H1 (cell line): ENCODE measurements around the gene C2orf78. TPM values are rescaled to one million over a fixed set of nuclear protein-coding genes. Genes with fewer than 3 reads are reported as not detected.

Experiments
- CTCF ChIA-PET: fragments of 300-600 bp; sonication (Branson Sonifier 250); formaldehyde crosslinking; loops from one replicate; lab custom pipeline; 2021; ENCODE audit not compliant: partially characterized antibody; lab: Charles Lee
- POLR2A ChIA-PET: fragments of 300-600 bp; sonication (Branson Sonifier 250); formaldehyde crosslinking; loops from one replicate; lab custom pipeline; 2021; ENCODE audit warnings: inconsistent platforms; ENCODE audit not compliant: partially characterized antibody; lab: Charles Lee
- DNase-seq, 2 experiments: peaks; one replicate each; pipeline versions ENCODE4 v3.0.0 to v3.0.0-alpha.2; 2010 to 2022; ENCODE audit warnings: low spot score in 2 of 2, low read depth in 1 of 2, mixed read lengths in 1 of 2
- FAIRE-seq: peaks from 2 replicates; lab custom pipeline; 2011; peaks lifted over from hg19 to GRCh38; lab: Jason Lieb, UNC
- H2AFZ ChIP-seq: 2 replicates; pipeline ENCODE4 v1.8.1; 2012; ENCODE audit warnings: low read length, inconsistent platforms
- H2AK5ac ChIP-seq: 2 replicates; pipeline ENCODE4 v1.6.1; 2013; ENCODE audit warnings: low read depth, low read length
- H2BK120ac ChIP-seq: replicated peaks from 2 replicates; pipeline ENCODE3; 2013; ENCODE audit warnings: low read depth, low read length, inconsistent platforms
- H2BK12ac ChIP-seq: 2 replicates; pipeline ENCODE4 v1.6.1; 2013; ENCODE audit warnings: low read depth, low read length
- H2BK15ac ChIP-seq: 2 replicates; pipeline ENCODE4 v1.6.1; 2013; ENCODE audit warnings: low read length
- H2BK20ac ChIP-seq: 2 replicates; pipeline ENCODE4 v1.6.1; 2013; ENCODE audit warnings: low read length
- H2BK5ac ChIP-seq: 2 replicates; pipeline ENCODE4 v1.6.1; 2013; ENCODE audit warnings: low read depth, low read length
- H3K14ac ChIP-seq: 2 replicates; pipeline ENCODE4 v1.6.1; 2013; ENCODE audit warnings: inconsistent platforms; ENCODE audit not compliant: insufficient read length
- H3K18ac ChIP-seq: 2 replicates; pipeline ENCODE4 v1.6.1; 2013; ENCODE audit warnings: low read length; ENCODE audit errors: extremely low read depth
- H3K23ac ChIP-seq: 2 replicates; pipeline ENCODE4 v1.6.1; 2013; ENCODE audit warnings: inconsistent platforms; ENCODE audit not compliant: insufficient read length
- H3K23me2 ChIP-seq: 2 replicates; pipeline ENCODE4 v1.6.1; 2013; ENCODE audit warnings: low read depth, low read length
- H3K27ac ChIP-seq: 2 replicates; pipeline ENCODE4 v1.6.1; 2011; ENCODE audit warnings: low read depth, low read length, inconsistent platforms
- H3K27me3 ChIP-seq, 4 experiments: replicated peaks in 1 of 4; 1 replicate in 1 of 4; 2 replicates in 3 of 4; pipeline versions ENCODE4 v1.6.1 to v1.8.1; 2011 to 2013; ENCODE audit warnings: low read length in 3 of 4, mild to moderate bottlenecking in 3 of 4, inconsistent platforms in 2 of 4, mixed read lengths in 2 of 4, moderate library complexity in 1 of 4; ENCODE audit not compliant: control insufficient read depth in 3 of 4, insufficient read depth in 3 of 4; ENCODE audit errors: extremely low read depth in 1 of 4
- H3K36me3 ChIP-seq, 4 experiments: 2 replicates each; pipeline versions ENCODE4 v1.6.1 to v1.8.1; 2011 to 2013; ENCODE audit warnings: mild to moderate bottlenecking in 4 of 4, low read length in 3 of 4, moderate library complexity in 2 of 4, control low read depth in 1 of 4, inconsistent platforms in 1 of 4; ENCODE audit not compliant: insufficient read depth in 4 of 4, control insufficient read depth in 2 of 4
- H3K4ac ChIP-seq: replicated peaks from 2 replicates; pipeline ENCODE3; 2013; ENCODE audit warnings: low read length, low read depth, mixed read lengths, inconsistent platforms; ENCODE audit not compliant: insufficient read length
- H3K4me1 ChIP-seq, 4 experiments: replicated peaks in 1 of 4; 1 replicate in 1 of 4; 2 replicates in 3 of 4; pipeline versions ENCODE4 v1.6.1 to v1.8.1; 2011 to 2013; ENCODE audit warnings: low read length in 3 of 4, inconsistent platforms in 2 of 4, mixed read lengths in 1 of 4; ENCODE audit not compliant: insufficient read depth in 4 of 4, control insufficient read depth in 3 of 4
- H3K4me2 ChIP-seq, 2 experiments: 2 replicates each; pipeline versions ENCODE4 v1.6.1 to v1.8.1; 2011 to 2013; ENCODE audit warnings: low read depth in 2 of 2, low read length in 2 of 2, control low read depth in 1 of 2, inconsistent platforms in 1 of 2, mild to moderate bottlenecking in 1 of 2; ENCODE audit not compliant: insufficient read depth in 1 of 2
- H3K4me3 ChIP-seq, 4 experiments: fragments of 200-600, 300-600 bp in 1 of 4; sonication (generic), shearing (Covaris generic), sonication (Bioruptor Twin) in 1 of 4; 2 replicates each; pipeline versions ENCODE4 v1.5.1 to v1.8.1; 2011 to 2016; ENCODE audit warnings: low read length in 4 of 4, low read depth in 3 of 4, control low read depth in 2 of 4, inconsistent platforms in 2 of 4, mild to moderate bottlenecking in 2 of 4, mixed read lengths in 1 of 4, moderate library complexity in 1 of 4; ENCODE audit not compliant: insufficient read depth in 2 of 4; ENCODE audit errors: extremely low read depth in 1 of 4
- H3K56ac ChIP-seq: replicated peaks from 2 replicates; pipeline ENCODE3; 2013; ENCODE audit warnings: low read depth, mild to moderate bottlenecking, mixed read lengths, low read length, inconsistent platforms; ENCODE audit not compliant: insufficient read length
- H3K79me1 ChIP-seq: 2 replicates; pipeline ENCODE4 v1.6.1; 2013; ENCODE audit warnings: low read depth, low read length, control low read depth
- H3K79me2 ChIP-seq, 2 experiments: 2 replicates each; pipeline versions ENCODE4 v1.6.1 to v1.8.1; 2012 to 2013; ENCODE audit warnings: low read length in 2 of 2, mild to moderate bottlenecking in 2 of 2, inconsistent platforms in 1 of 2; ENCODE audit not compliant: insufficient read depth in 2 of 2, control insufficient read depth in 1 of 2
- H3K9ac ChIP-seq, 4 experiments: replicated peaks in 1 of 4; 1 replicate in 1 of 4; 2 replicates in 3 of 4; pipeline versions ENCODE4 v1.6.1 to v1.8.1; 2011 to 2013; ENCODE audit warnings: low read depth in 3 of 4, low read length in 3 of 4, control low read depth in 2 of 4, mild to moderate bottlenecking in 2 of 4, moderate library complexity in 2 of 4, inconsistent platforms in 1 of 4; ENCODE audit errors: extremely low read depth in 1 of 4
- H3K9me3 ChIP-seq, 2 experiments: 2 replicates each; pipeline versions ENCODE4 v1.6.1 to v1.8.1; 2012 to 2013; ENCODE audit warnings: mild to moderate bottlenecking in 2 of 2, moderate library complexity in 2 of 2, control low read depth in 1 of 2, inconsistent platforms in 1 of 2, low read depth in 1 of 2, low read length in 1 of 2, mixed read lengths in 1 of 2; ENCODE audit not compliant: insufficient read depth in 2 of 2
- H4K20me1 ChIP-seq, 2 experiments: replicated peaks in 1 of 2; 2 replicates each; pipeline versions ENCODE3 to v1.8.1; 2011 to 2013; ENCODE audit warnings: inconsistent platforms in 2 of 2, low read length in 2 of 2, mild to moderate bottlenecking in 1 of 2; ENCODE audit not compliant: insufficient read depth in 2 of 2, control insufficient read depth in 1 of 2
- H4K5ac ChIP-seq: 2 replicates; pipeline ENCODE4 v1.6.1; 2013; ENCODE audit warnings: low read length, low read depth, mixed read lengths, inconsistent platforms; ENCODE audit not compliant: insufficient read length
- H4K8ac ChIP-seq: 2 replicates; pipeline ENCODE4 v1.8.0; 2013; ENCODE audit warnings: mild to moderate bottlenecking, moderate library complexity, low read length, inconsistent platforms; ENCODE audit not compliant: insufficient read depth; ENCODE audit errors: extremely low read depth
- H4K91ac ChIP-seq: replicated peaks from 2 replicates; pipeline ENCODE3; 2013; ENCODE audit warnings: low read length, mixed read lengths, inconsistent platforms; ENCODE audit not compliant: insufficient read length
- BRCA1 ChIP-seq: IDR thresholded peaks from 2 replicates; pipeline ENCODE4 v1.6.1; 2012; ENCODE audit warnings: low read depth, low read length, improper control_type of control experiment
- CTBP2 ChIP-seq: IDR thresholded peaks from 2 replicates; pipeline ENCODE4 v1.7.0; 2011; ENCODE audit warnings: borderline replicate concordance, mild to moderate bottlenecking, moderate library complexity, mixed read lengths, low read length; ENCODE audit not compliant: insufficient read depth, insufficient read length
- JUND ChIP-seq: IDR thresholded peaks from 2 replicates; pipeline ENCODE4 v1.6.1; 2011; ENCODE audit warnings: mild to moderate bottlenecking, improper control_type of control experiment, low read length
- NANOG ChIP-seq: IDR thresholded peaks from 2 replicates; pipeline ENCODE4 v1.6.1; 2011; ENCODE audit warnings: low read length, low read depth, mild to moderate bottlenecking, inconsistent platforms; ENCODE audit not compliant: insufficient read depth, poor library complexity, severe bottlenecking
- RAD21 ChIP-seq, 2 experiments: IDR thresholded peaks in 1 of 2; conservative IDR thresholded peaks in 1 of 2; 2 replicates each; pipeline ENCODE4 v1.6.1; 2011; ENCODE audit warnings: low read depth in 2 of 2, low read length in 2 of 2, improper control_type of control experiment in 1 of 2, inconsistent platforms in 1 of 2, mild to moderate bottlenecking in 1 of 2, moderate library complexity in 1 of 2
- SIRT6 ChIP-seq: IDR thresholded peaks from one replicate; pipeline ENCODE4 v1.7.1; 2012; ENCODE audit warnings: low read length, inconsistent platforms
- SP2 ChIP-seq: IDR thresholded peaks from 2 replicates; pipeline ENCODE4 v1.6.1; 2012; ENCODE audit warnings: mild to moderate bottlenecking, low read length, inconsistent platforms
- WGBS, 2 experiments: shearing (Covaris generic) in 1 of 2; methylation state at CpG; one replicate each; pipeline versions ENCODE4 v1.1.6 to v1.1.7; 2013 to 2015; ENCODE audit warnings: low lambda C conversion rate in 2 of 2, mixed read lengths in 2 of 2, inconsistent platforms in 1 of 2, low coverage in 1 of 2, missing lambda C conversion rate in 1 of 2; ENCODE audit not compliant: insufficient replicate concordance in 2 of 2, insufficient coverage in 1 of 2, insufficient read length in 1 of 2; ENCODE audit errors: extremely low coverage in 1 of 2, missing lambda C conversion rate in 1 of 2; 5-methylcytosine and 5-hydroxymethylcytosine counted together
- polyA plus RNA-seq, 7 experiments: library from polyadenylated mRNA; depleted of rRNA in 3 of 7; stranded (reverse) in 5 of 7; unstranded in 2 of 7; fragments of >200 nt in 5 of 7; fragments of 200-250 nt in 2 of 7; gene quantifications; 1 replicate in 5 of 7; 2 replicates in 1 of 7; 4 replicates in 1 of 7; pipeline versions ENCODE4 v1.2.1 to v1.2.3, GENCODE V29; 2011 to 2013; ENCODE audit warnings: missing spikeins in 2 of 7, mixed read lengths in 2 of 7
- total RNA-seq: library from RNA; stranded (reverse); fragmentation: NEBNext Ultra II Directional; extraction: Animal tissue kit (Norgen Biotek cat#: 25700); gene quantifications from 2 replicates; pipeline ENCODE4 v1.2.1, GENCODE V29; 2021

Gene C2orf78
- total and polyA plus RNA-seq, 2 of the 8 experiments (the other 6 are each of a cell fraction or from before 2014, with no cell fraction given), result 0.39 to 0.89 TPM

DNA sequence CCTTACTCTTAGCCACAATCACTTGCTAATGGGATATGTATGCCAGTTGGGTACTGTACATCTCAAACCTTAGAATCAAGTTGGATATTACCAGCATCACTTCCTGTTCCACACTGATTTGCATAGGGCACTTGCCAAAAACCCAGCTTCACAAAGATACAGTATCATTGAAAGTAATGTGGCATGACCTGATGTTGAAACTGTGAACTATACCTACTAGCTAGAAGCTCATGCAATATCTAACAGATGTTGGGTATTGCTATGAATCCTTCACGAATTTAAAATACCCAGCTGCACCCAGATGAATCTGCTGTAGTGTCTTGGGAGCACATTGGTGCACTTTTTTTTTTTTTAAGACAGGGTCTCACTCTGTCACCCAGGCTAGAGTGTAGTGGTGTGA lies 38.3 kb downstream of the C2orf78 start:
- no peaks in the 10 kb centered on the region for H3K9me3 ChIP-seq
- H3K23me2 ChIP-seq, result no peaks in the 10 kb centered on the region
- H3K79me1 ChIP-seq, result no peaks in the 10 kb centered on the region
- no peak overlapping the region for H3K56ac ChIP-seq
- peaks cover 0 to 7% (median 1%) of the 10 kb centered on the region in 4 experiments; a peak in 3 of 7 replicates for H3K27me3 ChIP-seq
- WGBS, 2 experiments, result 86% methylated on average over 1 of the region's 1 CpG; no CpG with 5 or more reads in 1 of the 2 experiments
- H3K9ac ChIP-seq, result no peak overlapping the region
- H3K18ac ChIP-seq, result no peak overlapping the region
- H4K8ac ChIP-seq, result no peak overlapping the region
- H3K4me1 ChIP-seq, result no peaks in the 10 kb centered on the region
- H3K36me3 ChIP-seq, result no peaks in the 10 kb centered on the region
- H2BK5ac ChIP-seq, result no peak overlapping the region
- H2BK20ac ChIP-seq, result no peak overlapping the region
- no peak overlapping the region for H3K4me3 ChIP-seq
- DNase-seq, result no peak
- H3K79me2 ChIP-seq, result no peaks in the 10 kb centered on the region
- no peaks in the 10 kb centered on the region for H4K20me1 ChIP-seq
- no peak overlapping the region for H4K91ac ChIP-seq
- no peak overlapping the region for H3K4ac ChIP-seq
- no peak overlapping the region for H3K4me2 ChIP-seq
- FAIRE-seq, result no peak
- no peak overlapping the region for H3K23ac ChIP-seq
- H4K5ac ChIP-seq, result no peak overlapping the region
- no peak overlapping the region for H2AK5ac ChIP-seq
- ChIA-PET CTCF (interaction anchor here (0.6 to 4.8 kb wide), 10 partner anchors 17 to 451 kb away, joined by 3 to 31 read pairs (median 4); no protein-coding TSS in a partner anchor), POLR2A (no interaction called here)
- no peak overlapping the region for H3K14ac ChIP-seq
- H2BK120ac ChIP-seq, result no peak overlapping the region
- no peak overlapping the region for H2BK15ac ChIP-seq
- no peak overlapping the region for H2AFZ ChIP-seq
- H3K27ac ChIP-seq, result no peak overlapping the region
- TF ChIP-seq SIRT6 (no peak), JUND (no peak), BRCA1 (no peak), RAD21 (IDR thresholded peaks at IDR 0.05 in 1 of 2, conservative IDR thresholded peaks at IDR 0.05 in 1 of 2; ENCODE audit: low read depth in 2 of 2, low read length in 2 of 2) (no peak), CTBP2 (no peak), NANOG (no peak), SP2 (no peak)
- no peak overlapping the region for H2BK12ac ChIP-seq
